ENCODE measurements around the gene C1orf141. TPM values are rescaled to one million over a fixed set of nuclear protein-coding genes. Genes with fewer than 3 reads are reported as not detected.

C1orf141 gene
- total RNA-seq, 2 donors from 2014 or later: not detected

- no peak overlapping the region for H3K27ac ChIP-seq
- no peaks in the 10 kb centered on the region for H3K27me3 ChIP-seq
- ATAC-seq (no peak), DNase-seq (no peak)
- H3K36me3 ChIP-seq (replicated peaks in 1 of 2; ENCODE audit: insufficient read depth in 1 of 2, low read depth in 2 of 2): no peaks in the 10 kb centered on the region
- 51% methylated on average over 2 of the region's 2 CpGs for WGBS, 2 donors
- H3K4me3 ChIP-seq: no peak overlapping the region
- intact Hi-C loops (cut with DNase I): no loop called here
- TF ChIP-seq, protein P1, sequence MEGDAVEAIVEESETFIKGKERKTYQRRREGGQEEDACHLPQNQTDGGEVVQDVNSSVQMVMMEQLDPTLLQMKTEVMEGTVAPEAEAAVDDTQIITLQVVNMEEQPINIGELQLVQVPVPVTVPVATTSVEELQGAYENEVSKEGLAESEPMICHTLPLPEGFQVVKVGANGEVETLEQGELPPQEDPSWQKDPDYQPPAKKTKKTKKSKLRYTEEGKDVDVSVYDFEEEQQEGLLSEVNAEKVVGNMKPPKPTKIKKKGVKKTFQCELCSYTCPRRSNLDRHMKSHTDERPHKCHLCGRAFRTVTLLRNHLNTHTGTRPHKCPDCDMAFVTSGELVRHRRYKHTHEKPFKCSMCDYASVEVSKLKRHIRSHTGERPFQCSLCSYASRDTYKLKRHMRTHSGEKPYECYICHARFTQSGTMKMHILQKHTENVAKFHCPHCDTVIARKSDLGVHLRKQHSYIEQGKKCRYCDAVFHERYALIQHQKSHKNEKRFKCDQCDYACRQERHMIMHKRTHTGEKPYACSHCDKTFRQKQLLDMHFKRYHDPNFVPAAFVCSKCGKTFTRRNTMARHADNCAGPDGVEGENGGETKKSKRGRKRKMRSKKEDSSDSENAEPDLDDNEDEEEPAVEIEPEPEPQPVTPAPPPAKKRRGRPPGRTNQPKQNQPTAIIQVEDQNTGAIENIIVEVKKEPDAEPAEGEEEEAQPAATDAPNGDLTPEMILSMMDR (IDR thresholded peaks at IDR 0.05): no peak
- no peak for TF ChIP-seq POLR2A (IDR thresholded peaks at IDR 0.05)
- no peaks in the 10 kb centered on the region for H3K9me3 ChIP-seq
- H3K4me1 ChIP-seq: peaks cover 8% of the 10 kb centered on the region
Observed at GRCh38 chr1:67130673-67131072, 4.1 kb downstream of the C1orf141 start.

GRCh38 chr1:67126974-67127373 lies 7.8 kb downstream of the C1orf141 start:
- Histone ChIP-seq H3K9me3 (no peaks in the 10 kb centered on the region), H3K4me3 (no peak overlapping the region), H3K27ac (no peak overlapping the region), H3K27me3 (no peaks in the 10 kb centered on the region), H3K4me1 (peaks cover 11% of the 10 kb centered on the region), H3K36me3 (replicated peaks in 1 of 2; ENCODE audit: insufficient read depth in 1 of 2, low read depth in 2 of 2) (no peaks in the 10 kb centered on the region)
- WGBS, 2 donors: 17 to 23% methylated on average over 1 of the region's 1 CpG
- intact Hi-C loops (cut with DNase I): no loop called here
- ATAC-seq (no peak), DNase-seq (no peak)
- no peak for TF ChIP-seq POLR2A (IDR thresholded peaks at IDR 0.05)

GRCh38 chr1:67126111-67126746 lies 8.5 kb downstream of the C1orf141 start:
- Histone ChIP-seq H3K9me3 (no peaks in the 10 kb centered on the region), H3K4me1 (peaks cover 11% of the 10 kb centered on the region), H3K27me3 (no peaks in the 10 kb centered on the region), H3K27ac (no peak overlapping the region), H3K4me3 (no peak overlapping the region), H3K36me3 (replicated peaks in 1 of 2; ENCODE audit: insufficient read depth in 1 of 2, low read depth in 2 of 2) (no peaks in the 10 kb centered on the region)
- DNase-seq (no peak), ATAC-seq (no peak)
- 67 to 73% methylated on average over 5 of the region's 5 CpGs for WGBS, 2 donors
- no peak for TF ChIP-seq POLR2A (IDR thresholded peaks at IDR 0.05)
- TF ChIP-seq, protein P1 (IDR thresholded peaks at IDR 0.05): no peak
- intact Hi-C loops (cut with DNase I): no loop called here

- no peak overlapping the region for H3K27ac ChIP-seq
- intact Hi-C loops (cut with DNase I): no loop called here
- TF ChIP-seq POLR2A (IDR thresholded peaks at IDR 0.05): no peak
- TF ChIP-seq, protein P1 (IDR thresholded peaks at IDR 0.05): no peak
- no peaks in the 10 kb centered on the region for H3K27me3 ChIP-seq
- H3K4me3 ChIP-seq: no peak overlapping the region
- 59 to 63% methylated on average over 4 of the region's 4 CpGs for WGBS, 2 donors
- no peaks in the 10 kb centered on the region for H3K36me3 ChIP-seq (replicated peaks in 1 of 2; ENCODE audit: insufficient read depth in 1 of 2, low read depth in 2 of 2)
- peaks cover 11% of the 10 kb centered on the region for H3K4me1 ChIP-seq
- H3K9me3 ChIP-seq: no peaks in the 10 kb centered on the region
- DNase-seq (peak in 3 of 4 donors; percentile 24 to 40 (median 26)), ATAC-seq (peak; percentile 50)
Observed at GRCh38 chr1:67124455-67124854, 10.3 kb downstream of the C1orf141 start.

DNA sequence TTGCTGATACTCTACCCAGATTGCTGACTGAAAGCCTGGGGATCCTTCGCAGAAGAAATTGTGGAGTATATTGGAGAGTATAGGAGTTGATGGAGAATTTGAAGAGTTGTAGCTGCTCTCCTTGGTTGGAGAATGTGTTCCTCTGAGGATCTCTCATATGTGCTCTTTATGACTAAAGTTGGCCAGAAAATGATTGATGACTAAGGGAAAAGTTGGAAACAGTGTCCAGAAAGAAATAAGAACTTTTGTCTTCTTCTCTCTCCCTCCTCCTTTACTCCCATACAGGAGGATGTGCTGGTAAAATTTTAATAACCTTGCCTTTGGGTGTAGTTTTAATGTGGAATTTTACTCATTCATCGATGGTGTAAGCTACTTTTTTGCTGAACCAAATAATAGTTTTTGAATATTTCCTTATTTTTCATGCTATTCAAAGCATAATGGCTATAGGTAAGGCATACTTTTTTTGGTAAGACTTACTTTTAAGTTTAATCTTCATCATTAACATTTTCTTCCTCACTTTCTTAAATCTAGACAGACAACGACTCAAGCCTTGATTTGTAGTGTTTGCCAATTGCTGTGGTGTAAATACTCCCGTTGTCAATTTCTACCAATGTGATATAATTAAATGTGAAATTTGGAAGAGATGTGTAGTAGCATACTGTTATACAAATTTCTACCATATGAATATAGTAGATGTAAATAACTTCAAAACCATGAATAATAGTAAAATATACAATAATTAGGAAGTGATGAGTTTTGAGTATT lies 13.7 kb downstream of the C1orf141 start:
- H3K4me1 ChIP-seq: peaks cover 4% of the 10 kb centered on the region
- H3K27me3 ChIP-seq: no peaks in the 10 kb centered on the region
- no peak overlapping the region for H3K4me3 ChIP-seq
- ATAC-seq (no peak), DNase-seq (no peak)
- H3K9me3 ChIP-seq: no peaks in the 10 kb centered on the region
- TF ChIP-seq, protein P1 (IDR thresholded peaks at IDR 0.05): no peak
- TF ChIP-seq POLR2A (IDR thresholded peaks at IDR 0.05): no peak
- H3K36me3 ChIP-seq (replicated peaks in 1 of 2; ENCODE audit: insufficient read depth in 1 of 2, low read depth in 2 of 2): no peaks in the 10 kb centered on the region
- WGBS, 2 donors: 76 to 91% methylated on average over 4 of the region's 4 CpGs
- intact Hi-C loops (cut with DNase I): no loop called here
- H3K27ac ChIP-seq: no peak overlapping the region
